Pancreas (tissue), 10 donors: ENCODE measurements around the gene SRPK3. TPM values are rescaled to one million over a fixed set of nuclear protein-coding genes. Genes with fewer than 3 reads are reported as not detected.

ENCODE experiments used
- ATAC-seq, 4 donors: fragments of 200-7000 bp; cut with Tn5 transposase; one replicate each; pipeline versions ENCODE4 v1.8.0 to v1.9.1; 2020; ENCODE audit warnings: mild to moderate bottlenecking in 4 of 4, moderate library complexity in 4 of 4
- DNase-seq, 6 donors: peaks; one replicate each; pipeline ENCODE4 v3.0.0-alpha.2; 2020
- FAIRE-seq: peaks from 2 replicates; lab custom pipeline; 2012; peaks lifted over from hg19 to GRCh38; lab: Jason Lieb, UNC
- H3K27ac ChIP-seq, 4 donors: fragments of 200-600 bp; sonication (generic); 1 replicate in 3 of 4; 2 replicates in 1 of 4; pipeline versions ENCODE4 v1.5.0 to v1.8.0; 2020
- H3K27me3 ChIP-seq, 4 donors: fragments of 200-600 bp; one replicate each; pipeline ENCODE4 v1.8.0; 2021
- H3K36me3 ChIP-seq, 3 donors: fragments of 200-600 bp; sonication (generic) in 1 of 3; one replicate each; pipeline versions ENCODE4 v1.5.0 to v1.8.0; 2020 to 2021
- H3K4me1 ChIP-seq, 3 donors: fragments of 200-600 bp; one replicate each; pipeline ENCODE4 v1.8.0; 2021
- H3K4me3 ChIP-seq, 4 donors: fragments of 200-600 bp; sonication (generic) in 2 of 4; one replicate each; pipeline versions ENCODE4 v1.5.0 to v1.8.0; 2020 to 2021
- H3K9me3 ChIP-seq, 4 donors: fragments of 200-600 bp; one replicate each; pipeline ENCODE4 v1.8.0; 2021
- CTCF ChIP-seq, 4 donors: fragments of 200-600 bp; sonication (generic) in 3 of 4; IDR thresholded peaks; one replicate each; pipeline versions ENCODE4 v1.5.0 to v1.8.0; 2021; ENCODE audit warnings: antibody characterized with exemption in 4 of 4
- WGBS, 2 donors: extraction: QIAGEN DNeasy Blood & Tissue Kit; methylation state at CpG; one replicate each; pipeline ENCODE4 v1.1.7; 2013; 5-methylcytosine and 5-hydroxymethylcytosine counted together
- intact Hi-C, 3 donors: fragments of 100-400 bp; cut with DNase I; formaldehyde crosslinking; loops; one replicate each; pipeline versions ENCODE4 v1.11.1 to v1.14.2; 2022
- polyA plus RNA-seq, 2 donors: library from polyadenylated mRNA; stranded (reverse); fragments of 200-250 nt; gene quantifications; one replicate each; pipeline ENCODE4 v1.2.3, GENCODE V29; 2013
- total RNA-seq, 6 donors: library from RNA; stranded (reverse); fragmentation: NEBNext Ultra II Directional in 4 of 6; extraction: Animal tissue kit (Norgen Biotek cat#: 25700) in 4 of 6; gene quantifications; one replicate each; pipeline versions ENCODE4 v1.2.1 to v1.2.4, GENCODE V29; 2021 to 2023
- donor health status: healthy with polysubstance abuse.
- donor health status: DM: no; HTN: no; CAD: no; lungs with moderate emphysema.
- donor health status: DM: no; HTN: no; CAD: no.
- donor health status: control.
- donor health status: control.
- donor health status: Bipolar disorder and iron deficiency.
- donor health status: DM: yes; HTN: yes; CAD: no.
- donor health status: DM: no; HTN: no; CAD: no.
- donor health status: DM: no; HTN: no; CAD: no.
- donor health status: DM: yes; HTN: yes; CAD: no.

SRPK3 gene
- total and polyA plus RNA-seq, 8 donors, result 0.12 to 1.5 (median 0.24) TPM; not detected in 1

GRCh38 chrX:153794897-153795816 lies 14.3 kb downstream of the SRPK3 start:
- peak in 2 of 6 donors; percentile 42 to 45 for DNase-seq
- H3K4me3 ChIP-seq, result peak overlapping the region; percentile 37 to 67 (median 58)
- TF ChIP-seq CTCF (IDR thresholded peaks at IDR 0.05), result no peak
- no peak for FAIRE-seq
- H3K36me3 ChIP-seq, result no peaks in the 10 kb centered on the region
- 3 to 33% methylated on average over 47 of the region's 47 CpGs for whole genome bisulfite sequencing, 2 donors
- H3K27ac ChIP-seq, result peak overlapping the region; percentile 83 to 95 (median 93)
- intact Hi-C loops, result no loop called here
- no peaks in the 10 kb centered on the region for H3K9me3 ChIP-seq
- no peaks in the 10 kb centered on the region for H3K27me3 ChIP-seq
- ATAC-seq, result peak in 3 of 4 donors; percentile 3 to 8 (median 6)
- H3K4me1 ChIP-seq, result peaks cover 0 to 7% (median 0%) of the 10 kb centered on the region in 3 donors

GRCh38 chrX:153797415-153798015 lies 16.7 kb downstream of the SRPK3 start:
- Histone ChIP-seq H3K27ac (no peak overlapping the region), H3K9me3 (no peaks in the 10 kb centered on the region), H3K4me3 (no peak overlapping the region), H3K4me1 (peaks cover 0 to 5% (median 0%) of the 10 kb centered on the region in 3 donors), H3K36me3 (no peaks in the 10 kb centered on the region), H3K27me3 (no peaks in the 10 kb centered on the region)
- no peak for FAIRE-seq
- ATAC-seq, result no peak
- WGBS, 2 donors, result 76 to 87% methylated on average over 14 to 15 of the region's 15 CpGs
- no peak for TF ChIP-seq CTCF (IDR thresholded peaks at IDR 0.05)
- intact Hi-C loops, result no loop called here
- DNase-seq, result no peak

- Histone ChIP-seq H3K27me3 (no peaks in the 10 kb centered on the region), H3K4me3 (no peak overlapping the region), H3K4me1 (no peaks in the 10 kb centered on the region), H3K9me3 (no peaks in the 10 kb centered on the region), H3K27ac (no peak overlapping the region), H3K36me3 (no peaks in the 10 kb centered on the region)
- WGBS, 2 donors, result 62 to 74% methylated on average over 5 of the region's 5 CpGs
- DNase-seq (peak in 1 of 6 donors; percentile 49), ATAC-seq (peak in 3 of 4 donors; percentile 9 to 25 (median 19)), FAIRE-seq (no peak)
- intact Hi-C loops, result no loop called here
- no peak for TF ChIP-seq CTCF (IDR thresholded peaks at IDR 0.05)
Observed at GRCh38 chrX:153799326-153799725, 18.5 kb downstream of the SRPK3 start.

- no peaks in the 10 kb centered on the region for H3K27me3 ChIP-seq
- no peaks in the 10 kb centered on the region for H3K36me3 ChIP-seq
- no peaks in the 10 kb centered on the region for H3K4me1 ChIP-seq
- no peaks in the 10 kb centered on the region for H3K9me3 ChIP-seq
- no peak for TF ChIP-seq CTCF (IDR thresholded peaks at IDR 0.05)
- no peak for FAIRE-seq
- 71 to 76% methylated on average over 16 of the region's 16 CpGs for WGBS, 2 donors
- DNase-seq, result no peak
- H3K27ac ChIP-seq, result no peak overlapping the region
- ATAC-seq, result peak in 2 of 4 donors; percentile 8 to 34
- intact Hi-C loops, result no loop called here
- no peak overlapping the region for H3K4me3 ChIP-seq
Observed at GRCh38 chrX:153800177-153800722, 19.4 kb downstream of the SRPK3 start.
